ENCODE results near the gene KCNJ1. TPM values are rescaled to one million over a fixed set of nuclear protein-coding genes. Genes with fewer than 3 reads are reported as not detected.

KCNJ1 gene
- total RNA-seq, 1 donor from 2014 or later: not detected

DNA sequence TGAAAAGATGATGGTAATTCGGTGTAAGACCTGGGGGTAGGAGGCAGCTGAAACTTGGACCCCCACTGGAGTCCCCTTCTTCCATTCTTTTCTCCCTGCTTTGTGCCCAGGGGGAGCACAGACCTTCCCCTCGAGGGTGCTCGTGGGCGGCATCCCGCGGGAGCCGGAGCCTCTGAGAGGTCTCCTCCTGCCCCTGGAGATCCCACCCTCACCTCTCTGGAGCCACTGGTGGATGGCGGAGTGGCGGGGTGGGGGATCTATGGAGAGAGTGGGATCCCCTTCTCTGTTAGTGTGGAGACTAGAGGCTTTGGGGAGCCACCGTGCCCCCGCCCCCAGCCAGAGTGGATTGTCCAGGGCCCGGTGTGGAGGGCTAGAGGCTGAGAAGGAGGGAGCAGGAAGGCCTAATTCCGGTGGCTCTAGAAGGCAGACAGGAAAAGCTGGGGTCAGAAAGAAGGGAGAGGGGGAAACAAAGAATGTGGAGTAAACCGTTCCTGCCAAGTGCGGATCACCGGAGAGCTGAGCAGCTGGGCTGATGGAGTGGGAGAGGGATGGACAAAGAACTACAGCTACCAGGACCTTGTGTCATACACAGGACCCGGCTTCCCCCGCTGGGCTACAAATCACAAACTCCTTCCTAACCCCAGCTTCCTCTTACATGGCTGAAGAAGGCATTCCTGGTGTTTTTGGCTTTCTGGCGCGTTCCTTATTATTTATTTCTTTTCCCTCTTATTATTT is 41.9 kb downstream of the KCNJ1 start:
- intact Hi-C loops (cut with micrococcal nuclease): no loop called here

DNA sequence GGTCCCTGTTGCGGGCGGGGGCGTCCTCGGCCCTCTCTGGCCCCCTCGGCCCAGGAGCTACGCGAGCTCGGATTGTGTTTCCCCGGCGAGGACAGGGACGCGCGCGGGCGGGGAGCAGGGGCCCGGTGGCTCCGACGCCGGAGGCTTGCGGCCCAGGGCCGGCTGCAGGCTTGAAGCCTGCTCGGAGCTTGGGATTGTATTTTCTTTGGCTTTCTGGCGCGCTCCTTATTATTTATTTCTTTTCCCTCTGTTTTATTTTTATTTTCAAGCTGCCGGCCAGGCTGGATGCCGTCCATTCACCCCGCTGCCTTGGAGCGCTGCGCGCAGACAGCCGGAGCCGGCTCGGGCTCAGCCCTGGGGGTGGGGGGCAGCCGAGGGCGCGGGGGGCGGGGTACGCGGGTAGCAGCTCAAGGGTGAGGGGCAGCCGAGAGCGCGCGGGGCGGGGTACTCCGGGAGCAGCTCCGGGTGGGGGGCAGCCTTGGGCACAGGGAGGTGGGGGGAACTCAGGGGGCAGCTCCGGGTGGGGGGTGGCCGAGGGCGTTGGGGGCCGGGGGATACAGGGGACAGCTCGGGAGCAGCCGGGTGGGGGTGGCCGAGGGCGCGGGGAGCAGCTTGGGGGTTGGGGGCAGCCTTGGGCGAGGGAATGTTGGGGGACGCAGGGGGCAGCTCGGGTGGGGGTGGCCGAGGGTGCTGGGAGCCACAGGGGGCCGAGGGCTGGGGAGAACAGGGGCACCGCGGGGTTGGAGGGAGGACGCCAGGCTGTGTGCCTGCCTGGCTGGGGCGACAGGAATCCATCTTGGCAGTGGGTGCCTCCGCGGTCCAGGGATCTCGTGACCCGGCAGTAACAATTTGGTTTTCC is 42.7 kb downstream of the KCNJ1 start:
- intact Hi-C loops (cut with micrococcal nuclease): no loop called here

DNA sequence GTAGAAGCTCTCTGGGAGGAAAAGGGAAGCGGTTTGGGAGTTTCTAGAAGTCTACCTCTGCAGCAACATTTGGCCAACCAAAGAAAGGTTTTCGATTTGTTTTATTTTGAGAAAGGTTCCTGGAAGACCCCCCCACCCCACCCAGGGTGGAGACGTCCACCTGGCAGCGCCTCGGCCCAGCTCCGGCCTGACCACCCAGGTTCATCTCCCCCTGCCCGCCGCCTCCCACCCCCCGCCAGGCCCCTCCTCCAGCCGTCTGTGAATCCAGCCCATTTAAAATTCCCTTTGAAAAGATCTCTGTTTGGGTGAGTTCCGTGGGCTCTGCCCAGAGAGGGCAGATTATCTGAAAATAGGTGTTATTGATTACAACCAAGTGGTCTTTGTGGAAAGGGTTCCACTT is 43.3 kb downstream of the KCNJ1 start:
- intact Hi-C loops (cut with micrococcal nuclease): no loop called here

DNA sequence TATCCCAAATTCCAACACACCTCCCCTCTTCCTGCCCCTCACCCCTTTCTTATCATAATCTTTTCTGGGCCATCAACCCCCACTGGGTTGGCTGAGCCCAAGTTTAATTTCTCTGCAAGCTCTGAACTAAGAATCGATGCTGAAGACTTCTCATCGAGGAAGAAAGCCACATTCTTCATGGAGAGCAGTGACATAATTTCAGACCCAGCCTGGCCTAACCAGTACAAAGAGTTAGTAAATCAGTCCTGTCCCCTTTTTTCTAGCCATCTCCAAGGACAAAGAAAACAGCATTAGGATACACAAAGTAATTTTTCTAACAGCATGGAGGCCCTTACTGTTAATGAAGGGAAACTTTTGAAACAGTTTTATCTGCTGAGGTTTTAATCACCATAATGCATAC is 45.0 kb downstream of the KCNJ1 start:
- intact Hi-C loops (cut with micrococcal nuclease): no loop called here

DNA sequence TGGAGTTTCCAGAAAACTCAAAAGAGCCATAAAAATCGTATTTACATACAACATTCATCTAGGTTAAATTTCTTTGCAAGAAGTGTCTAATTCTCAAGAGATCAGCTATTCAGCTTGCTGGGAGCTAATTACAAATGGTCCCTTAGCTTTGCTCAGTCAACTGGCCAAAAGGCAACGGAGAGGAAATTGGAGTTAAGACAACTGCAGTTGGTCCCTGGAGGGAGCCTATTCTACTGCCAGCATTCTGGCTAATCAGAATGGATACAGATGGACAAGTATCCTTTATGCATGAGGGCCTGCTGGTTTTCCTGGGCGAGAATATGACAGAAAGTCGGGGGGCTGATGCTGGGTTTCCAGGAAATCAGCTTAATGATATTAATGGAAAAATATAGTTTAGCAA is 45.5 kb downstream of the KCNJ1 start:
- intact Hi-C loops (cut with micrococcal nuclease): no loop called here

DNA sequence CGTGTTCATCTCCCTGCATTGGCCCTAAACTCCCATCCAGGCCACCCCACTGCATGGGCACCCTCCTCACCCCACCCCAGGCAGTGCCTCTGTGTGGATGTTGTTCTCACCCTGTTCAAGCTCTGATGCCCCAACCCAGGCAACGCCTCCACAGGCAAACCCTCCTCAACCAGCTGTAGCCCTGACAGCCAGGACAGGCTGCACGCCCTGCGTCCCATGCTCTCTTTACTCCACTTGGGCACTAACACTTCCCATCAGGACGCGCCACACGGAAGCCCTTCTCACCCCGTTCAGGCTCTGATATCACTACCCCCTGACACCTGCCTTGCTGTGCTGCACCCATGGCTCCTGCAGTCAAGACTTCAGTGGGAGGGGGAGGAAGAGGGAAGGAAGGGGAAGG is 47.9 kb downstream of the KCNJ1 start:
- intact Hi-C loops (cut with micrococcal nuclease): no loop called here

DNA sequence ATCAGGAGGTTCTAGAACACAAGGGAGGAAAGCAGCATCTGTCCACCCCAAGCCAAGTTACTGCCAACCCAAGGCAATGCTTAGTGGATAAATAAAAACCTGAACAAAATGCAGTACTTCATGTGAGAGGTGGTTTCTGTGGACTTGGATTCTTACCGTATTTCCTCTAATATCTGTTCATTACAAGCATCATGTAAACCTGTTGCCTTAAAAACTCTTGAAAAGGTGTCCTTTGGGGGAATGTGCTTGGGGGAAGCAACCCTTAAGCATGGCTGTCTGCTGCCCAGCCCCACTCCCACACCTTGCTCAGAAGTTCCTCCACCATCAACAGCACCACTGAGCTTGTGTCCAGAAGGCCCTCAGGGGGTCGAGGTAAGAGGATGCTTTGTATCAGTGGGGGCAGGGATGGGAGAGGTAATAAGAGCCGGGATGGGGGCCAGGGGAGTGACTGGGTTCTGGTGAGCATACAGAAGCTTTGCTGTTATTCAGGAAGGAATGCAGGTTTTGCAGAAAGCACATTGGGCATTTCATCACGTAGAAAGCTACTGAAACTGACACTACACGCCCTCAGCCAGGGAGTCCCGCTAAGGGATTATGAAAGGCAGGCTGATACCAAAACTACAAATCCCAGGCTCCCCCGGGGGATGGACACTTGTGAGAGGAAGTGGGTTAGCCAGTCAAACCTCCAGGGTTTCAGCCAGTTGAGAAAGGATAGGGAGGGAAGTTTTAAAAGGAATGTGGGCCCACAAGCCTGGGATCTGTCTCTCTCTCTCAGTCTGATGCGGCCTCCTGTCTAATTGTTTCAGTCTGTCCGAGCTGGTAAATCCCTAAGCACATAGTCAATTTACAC is 52.0 kb downstream of the KCNJ1 start:
- intact Hi-C loops (cut with micrococcal nuclease): no loop called here

DNA sequence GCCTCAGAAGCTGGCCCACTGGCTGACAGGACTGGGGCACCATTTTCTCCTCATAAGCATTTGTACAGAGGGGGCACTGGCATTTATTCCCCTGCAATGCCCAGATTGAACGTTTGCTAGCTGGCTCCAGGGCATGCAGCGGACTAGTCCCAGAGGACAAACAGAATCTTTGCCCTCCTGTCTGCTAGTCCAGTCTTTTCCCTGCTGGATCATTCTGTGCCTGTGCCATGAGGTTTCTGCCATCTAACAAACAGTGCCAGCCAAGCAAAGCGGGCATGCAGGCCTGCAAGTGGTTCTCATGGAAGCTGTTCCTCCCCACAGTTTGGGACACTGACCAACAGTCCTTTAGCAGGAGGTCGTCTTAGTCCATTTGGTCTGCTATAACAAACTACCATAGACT is 53.4 kb downstream of the KCNJ1 start:
- intact Hi-C loops (cut with micrococcal nuclease): no loop called here

DNA sequence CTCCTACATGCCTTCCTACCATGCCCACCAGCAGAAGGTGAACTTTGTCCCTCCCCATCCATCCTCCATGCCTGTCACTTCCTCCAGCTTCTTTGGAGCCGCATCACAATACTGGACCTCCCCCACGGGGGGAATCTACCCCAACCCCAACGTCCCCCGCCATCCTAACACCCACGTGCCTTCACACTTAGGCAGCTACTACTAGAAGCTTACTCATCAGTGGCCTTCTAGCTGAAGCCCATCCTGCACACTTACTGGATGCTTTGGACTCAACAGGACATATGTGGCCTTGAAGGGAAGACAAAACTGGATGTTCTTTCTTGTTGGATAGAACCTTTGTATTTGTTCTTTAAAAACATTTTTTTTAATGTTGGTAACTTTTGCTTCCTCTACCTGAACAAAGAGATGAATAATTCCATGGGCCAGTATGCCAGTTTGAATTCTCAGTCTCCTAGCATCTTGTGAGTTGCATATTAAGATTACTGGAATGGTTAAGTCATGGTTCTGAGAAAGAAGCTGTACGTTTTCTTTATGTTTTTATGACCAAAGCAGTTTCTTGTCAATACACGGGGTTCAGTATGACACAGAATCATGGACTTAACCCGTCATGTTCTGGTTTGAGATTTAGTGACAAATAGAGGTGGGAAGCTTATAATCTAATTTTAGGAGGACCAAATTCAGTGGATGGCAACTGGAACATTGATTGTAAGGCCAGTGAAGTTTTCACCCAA is 56.1 kb downstream of the KCNJ1 start:
- intact Hi-C loops (cut with micrococcal nuclease): no loop called here

DNA sequence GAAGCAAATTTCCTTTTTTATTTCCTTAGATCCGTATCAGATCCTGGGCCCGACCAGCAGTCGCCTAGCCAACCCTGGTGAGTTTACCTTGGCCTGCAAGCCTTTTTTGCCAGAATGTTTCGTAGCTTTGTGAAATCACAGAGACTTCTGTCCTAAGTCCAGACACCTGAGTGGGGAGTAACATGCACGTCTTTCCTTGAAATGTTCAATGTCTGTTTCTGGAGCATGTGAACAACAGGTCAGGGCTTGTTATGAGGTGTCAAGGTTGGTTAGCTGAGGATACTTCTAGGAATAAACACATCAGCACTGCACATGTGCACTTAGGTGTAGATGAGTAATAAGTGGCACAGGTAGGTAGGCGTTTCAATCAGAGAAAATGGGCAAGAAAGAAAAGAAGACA is 58.0 kb downstream of the KCNJ1 start:
- intact Hi-C loops (cut with micrococcal nuclease): no loop called here

DNA sequence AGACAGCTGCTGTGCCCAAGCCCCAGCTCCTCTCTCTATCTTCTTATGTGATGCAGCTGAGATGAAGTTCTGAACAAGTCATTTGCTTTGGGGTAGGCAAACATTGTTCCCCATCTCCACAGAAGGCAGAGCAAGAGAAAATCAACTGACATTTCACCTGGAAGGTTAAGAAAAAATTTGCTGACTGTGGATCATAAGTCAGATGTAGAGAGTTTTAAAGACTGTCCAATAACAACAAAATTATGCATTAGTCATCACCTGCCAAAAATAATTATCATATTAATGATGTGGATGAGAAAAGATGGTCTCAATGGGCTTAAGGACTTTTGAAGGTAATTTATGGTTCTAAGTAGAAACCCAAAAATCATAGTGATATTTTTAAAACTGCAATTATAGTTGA is 59.2 kb downstream of the KCNJ1 start:
- intact Hi-C loops (cut with micrococcal nuclease): no loop called here

DNA sequence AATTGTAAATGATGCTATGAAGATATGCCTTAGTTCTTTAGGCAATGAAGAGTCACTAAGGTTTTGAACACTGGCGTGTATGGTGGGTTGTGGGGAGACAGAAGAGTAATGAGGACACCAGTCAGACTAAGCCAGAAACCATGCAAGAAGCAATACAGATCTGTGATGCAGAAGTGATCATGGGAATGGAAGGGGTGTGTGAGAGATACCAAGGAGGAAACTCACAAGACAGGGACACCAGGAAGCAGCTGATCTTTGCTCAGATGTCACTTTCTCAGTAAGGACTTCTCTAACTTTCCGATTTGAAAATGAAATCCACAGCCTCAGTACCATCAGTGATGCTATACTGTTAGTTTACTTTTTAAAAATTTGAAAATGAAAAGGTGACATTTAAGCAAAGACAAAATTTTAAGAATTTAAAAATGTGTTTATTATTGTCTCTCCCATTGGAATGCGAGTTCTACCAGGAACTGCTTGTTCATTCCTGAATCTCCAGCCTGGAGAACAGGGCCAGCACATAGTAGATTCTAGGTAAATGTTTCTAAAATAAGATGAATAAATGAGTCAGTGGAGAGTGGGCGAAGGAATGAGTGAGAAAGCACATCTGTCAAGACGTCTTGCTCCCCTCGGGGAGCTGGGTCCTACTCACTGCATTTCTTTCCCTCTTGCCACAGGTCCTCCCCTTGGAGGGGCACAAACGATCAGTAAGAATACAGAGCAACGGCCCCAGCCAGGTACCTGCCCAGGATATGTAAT is 60.4 kb downstream of the KCNJ1 start:
- intact Hi-C loops (cut with micrococcal nuclease): no loop called here

DNA sequence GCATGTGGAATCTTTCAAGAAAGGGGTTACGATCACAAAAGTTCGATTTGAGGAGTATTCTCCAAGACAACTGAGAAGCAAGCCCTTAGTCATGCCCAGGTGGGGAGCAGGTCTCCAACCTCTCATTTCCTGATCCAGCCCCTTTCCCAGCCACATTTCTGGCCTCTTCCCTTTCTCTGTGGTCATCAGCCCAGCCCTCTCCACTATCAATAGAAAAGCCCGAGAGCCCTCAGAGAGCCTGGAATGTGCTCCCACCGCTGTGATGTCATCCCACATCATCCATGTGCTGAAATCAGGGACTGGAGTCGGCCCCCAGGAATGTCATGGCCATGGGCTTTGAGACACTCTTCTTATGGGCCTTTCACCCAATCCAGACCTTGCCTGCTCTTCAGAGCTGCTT is 62.6 kb downstream of the KCNJ1 start:
- intact Hi-C loops (cut with micrococcal nuclease): no loop called here

DNA sequence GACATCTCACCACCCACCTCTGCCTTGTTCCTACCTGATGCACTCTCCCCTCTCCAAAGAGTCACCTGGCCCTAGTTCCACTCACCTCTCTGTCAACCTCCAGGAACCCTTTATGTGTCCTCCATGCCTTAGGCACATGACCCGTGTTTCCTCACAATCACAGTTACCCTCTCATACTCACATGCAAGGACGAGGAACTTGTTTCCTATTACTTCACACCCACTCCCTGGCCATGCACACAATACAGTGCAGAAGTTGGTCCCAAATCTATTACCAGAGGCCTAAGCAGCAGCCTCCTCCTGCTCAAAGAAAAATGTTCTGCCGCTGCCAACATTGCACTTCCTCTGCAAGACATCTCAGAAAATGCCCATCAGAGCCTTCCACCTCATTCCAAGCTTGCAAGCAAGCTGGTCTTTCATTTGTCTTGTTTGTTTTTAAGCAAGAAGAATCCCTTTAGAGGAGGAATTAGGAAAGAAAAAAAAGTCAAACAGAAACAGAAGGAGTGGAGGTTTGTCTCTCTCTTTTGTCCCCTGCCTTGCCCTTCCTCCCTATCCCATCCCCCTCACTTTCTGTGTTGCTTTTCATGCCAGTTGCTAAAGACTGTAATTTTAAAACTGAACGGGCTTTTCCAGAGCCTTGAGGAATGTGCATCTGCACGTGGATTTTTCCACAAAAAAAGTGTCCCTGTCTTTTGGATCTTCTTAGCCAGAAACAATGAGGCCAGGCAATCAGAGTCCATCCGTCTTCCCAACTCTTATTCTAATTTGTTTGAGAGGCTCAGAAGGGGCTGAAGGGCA is 63.4 kb downstream of the KCNJ1 start:
- intact Hi-C loops (cut with micrococcal nuclease): no loop called here

DNA sequence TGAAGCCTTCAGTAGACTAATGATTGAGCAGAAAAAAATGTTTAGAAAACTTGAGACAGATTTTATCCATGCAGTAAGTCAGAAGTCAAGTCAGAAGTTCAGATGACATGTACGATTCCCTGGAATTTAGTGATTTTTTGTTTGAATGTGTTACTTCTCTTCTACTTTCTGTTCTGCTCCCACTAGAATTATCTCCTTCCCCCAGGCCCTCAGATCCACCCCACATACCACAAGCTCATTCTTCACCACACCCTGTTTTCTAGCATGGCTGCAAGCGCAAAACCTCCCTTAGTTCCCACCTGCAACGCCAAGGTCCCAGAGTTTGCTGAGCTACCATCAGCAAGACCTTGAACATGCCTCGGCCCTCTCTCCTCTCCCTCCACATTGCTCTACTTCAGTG is 64.1 kb downstream of the KCNJ1 start:
- intact Hi-C loops (cut with micrococcal nuclease): no loop called here

DNA sequence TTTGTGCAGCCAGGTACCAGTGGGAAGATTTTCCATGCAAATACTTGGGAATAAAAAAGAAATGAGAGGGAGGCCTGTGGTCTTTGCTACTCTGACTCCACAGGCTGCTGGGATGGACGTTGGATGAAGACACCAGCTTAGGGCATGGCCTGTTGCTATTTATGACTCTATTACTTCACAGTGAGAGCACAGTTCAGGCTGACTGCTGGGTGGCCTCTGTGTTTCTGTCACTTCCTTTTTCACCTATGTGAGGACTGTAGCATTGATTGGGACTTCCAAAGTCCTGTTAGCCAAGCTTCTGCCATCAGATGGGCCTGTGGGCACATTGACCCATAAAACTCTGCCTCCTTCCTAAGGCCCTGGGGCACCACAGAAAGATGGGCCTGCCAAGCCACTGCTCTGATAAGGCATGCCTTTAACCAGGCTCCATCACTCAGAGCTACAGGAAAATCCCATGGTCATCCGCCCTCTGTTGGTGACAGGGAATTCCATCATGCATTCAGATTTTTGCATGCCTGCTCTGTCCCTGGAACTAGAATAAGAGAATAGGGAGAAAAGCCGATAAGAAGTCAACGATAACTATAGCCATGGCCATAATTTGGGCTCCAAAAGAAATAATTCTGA is 64.6 kb downstream of the KCNJ1 start:
- intact Hi-C loops (cut with micrococcal nuclease): no loop called here

DNA sequence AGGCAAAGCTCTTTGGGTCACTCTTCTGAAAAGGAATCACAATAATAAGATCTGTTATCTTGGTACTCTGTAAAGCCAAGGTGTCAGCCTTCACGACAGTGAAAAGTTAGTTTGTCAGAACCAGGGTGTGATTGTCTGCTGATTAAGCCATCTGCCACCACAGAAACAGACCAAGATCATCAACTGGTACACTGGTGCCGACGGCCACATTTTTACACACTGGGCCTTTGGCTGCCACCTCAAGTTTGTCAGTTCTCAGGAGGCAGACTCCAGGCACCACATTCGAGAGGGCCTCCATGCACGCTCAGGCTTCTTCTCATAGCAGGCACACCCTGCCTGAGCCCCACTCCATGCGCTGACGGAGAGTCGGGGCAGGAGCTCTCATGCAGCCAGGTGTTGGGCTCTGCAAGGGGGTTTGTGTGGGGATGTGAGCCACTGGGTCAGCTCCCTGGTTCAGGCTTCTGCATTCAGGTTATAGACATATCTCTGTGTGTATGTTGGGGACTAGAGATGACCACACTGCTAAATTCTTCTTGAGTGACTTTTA is 66.2 kb downstream of the KCNJ1 start:
- intact Hi-C loops (cut with micrococcal nuclease): no loop called here

DNA sequence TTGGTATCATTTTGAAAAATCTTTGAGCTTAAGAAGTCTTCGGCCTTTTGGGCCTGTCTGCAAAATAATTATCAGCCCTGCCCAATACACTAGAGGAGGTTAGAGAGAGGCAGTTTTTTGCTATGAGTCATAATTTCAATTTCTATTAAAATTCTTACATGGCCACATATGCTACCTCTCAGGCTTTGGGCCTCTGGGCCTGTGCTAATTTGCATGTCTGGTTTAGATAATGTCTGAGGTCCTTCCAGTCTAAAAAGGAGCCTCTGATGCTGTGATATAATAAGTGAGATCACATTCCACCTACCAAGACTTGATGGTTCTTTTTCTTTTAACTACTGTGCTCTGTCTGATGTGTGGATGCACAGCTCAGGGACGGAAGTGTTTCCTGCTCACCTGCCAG is 70.8 kb downstream of the KCNJ1 start:
- intact Hi-C loops (cut with micrococcal nuclease): no loop called here

DNA sequence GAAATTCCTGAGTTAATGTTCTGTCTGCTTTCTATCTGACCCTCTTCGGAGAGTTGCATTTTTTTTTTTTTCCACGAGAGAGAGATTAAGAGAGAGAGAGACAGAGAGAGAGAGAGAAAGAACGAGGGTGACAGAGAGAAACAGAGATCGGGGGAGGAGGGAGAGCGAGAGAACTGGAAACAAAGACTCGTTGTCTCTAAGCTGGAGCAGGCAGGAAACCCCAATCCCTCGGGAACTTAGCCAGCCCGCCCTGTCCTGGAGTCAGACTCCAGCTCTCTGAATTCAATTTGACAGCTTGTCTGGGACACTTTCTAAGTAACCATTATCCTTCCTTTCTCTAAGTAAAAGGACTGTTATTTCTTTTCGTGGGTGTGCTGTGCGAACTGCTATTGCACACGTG is 76.9 kb downstream of the KCNJ1 start:
- intact Hi-C loops (cut with micrococcal nuclease): no loop called here
